Neuron (in vitro differentiated cells): ENCODE measurements around the gene SCYGR7.
A peak's percentile ranks its signal among the peaks of the same experiment; 100 is the strongest.

Experiments used
- H2AFZ ChIP-seq: one replicate; pipeline ENCODE4 v1.6.1; 2013; ENCODE audit warnings: low read depth, mild to moderate bottlenecking, inconsistent platforms, low read length, moderate library complexity
- H3K27me3 ChIP-seq: one replicate; pipeline ENCODE4 v1.6.1; 2013; ENCODE audit warnings: low read length; ENCODE audit not compliant: insufficient read depth
- H3K36me3 ChIP-seq: one replicate; pipeline ENCODE4 v1.6.1; 2013; ENCODE audit warnings: low read length; ENCODE audit not compliant: insufficient read depth
- H3K4me1 ChIP-seq: one replicate; pipeline ENCODE4 v1.6.1; 2013; ENCODE audit warnings: low read length; ENCODE audit not compliant: insufficient read depth
- H3K4me3 ChIP-seq: 2 replicates; pipeline ENCODE4 v1.5.1; 2013; ENCODE audit warnings: mild to moderate bottlenecking, low read length, moderate library complexity
- H3K9me3 ChIP-seq: one replicate; pipeline ENCODE4 v1.6.1; 2013; ENCODE audit warnings: low read length

The SCYGR7 gene, protein sequence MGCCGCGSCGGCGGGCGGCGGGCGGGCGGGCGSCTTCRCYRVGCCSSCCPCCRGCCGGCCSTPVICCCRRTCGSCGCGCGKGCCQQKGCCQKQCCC

DNA sequence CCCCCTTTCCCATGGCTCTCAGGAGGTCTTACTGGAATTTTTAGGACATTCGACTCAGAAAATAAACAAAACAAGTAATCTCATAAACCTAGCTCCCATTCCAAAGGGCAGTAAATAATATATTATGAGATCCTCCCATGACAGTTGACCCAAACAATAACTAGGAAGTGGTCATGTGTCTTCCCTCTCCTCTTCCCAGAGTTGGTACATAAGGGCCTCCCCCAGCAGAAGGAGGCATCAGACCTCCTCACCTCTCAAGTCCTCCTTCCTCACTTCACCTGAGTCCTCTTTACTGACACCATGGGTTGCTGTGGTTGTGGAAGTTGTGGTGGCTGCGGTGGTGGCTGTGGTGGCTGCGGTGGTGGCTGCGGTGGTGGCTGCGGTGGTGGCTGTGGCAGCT lies at the start of gene SCYGR7:
Gene SCYGR7 (plus strand): TSS at position 301 of the 400 bp plus-strand sequence. CDS start 0 bp downstream, at position 301.
- Histone ChIP-seq H3K36me3 (no peaks in the 10 kb centered on the region), H3K27me3 (no peaks in the 10 kb centered on the region), H3K4me3 (no peak within 1 kb of the TSS), H2AFZ (no peak within 1 kb of the TSS), H3K4me1 (no peaks in the 10 kb centered on the region), H3K9me3 (no peaks in the 10 kb centered on the region)

DNA sequence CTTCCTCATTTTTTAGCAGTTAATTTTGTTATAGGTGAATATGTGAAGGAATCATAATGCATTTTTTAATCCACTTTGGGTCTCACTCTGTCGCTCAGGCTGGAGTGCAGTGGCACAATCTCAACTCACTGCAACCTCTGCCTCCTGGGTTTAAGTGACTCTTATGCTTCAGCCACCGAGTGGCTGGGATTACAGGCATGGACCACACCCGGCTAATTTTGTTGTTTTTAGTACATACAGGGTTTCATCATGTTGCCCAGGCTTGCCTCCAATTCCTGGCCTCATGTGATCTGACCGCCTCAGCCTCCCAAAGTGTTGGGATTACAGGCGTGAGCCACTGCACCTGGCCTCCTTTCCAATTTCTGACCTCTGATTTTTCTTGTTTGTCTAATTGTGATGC lies 43.9 kb upstream of the SCYGR7 start:
- Histone ChIP-seq H3K36me3 (no peaks in the 10 kb centered on the region), H3K9me3 (no peaks in the 10 kb centered on the region)

DNA sequence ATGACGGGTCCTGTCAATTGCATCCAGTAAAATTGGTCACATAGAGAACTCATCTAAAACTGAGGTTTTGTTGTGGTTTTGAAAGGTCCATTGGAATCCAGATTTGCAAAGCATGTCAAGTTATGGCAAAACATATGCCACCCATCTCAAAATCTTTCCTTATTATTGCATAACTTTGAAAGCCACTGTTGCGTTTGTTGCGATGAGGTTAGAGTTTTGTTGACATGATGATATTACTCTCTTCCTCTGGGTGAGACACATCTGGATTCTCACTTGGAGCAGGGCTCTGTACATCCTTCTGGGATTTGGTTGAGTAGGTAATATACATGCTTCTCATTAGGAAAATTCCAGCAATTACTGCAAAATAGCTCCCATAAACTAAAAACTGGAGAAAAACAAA lies 40.9 kb upstream of the SCYGR7 start:
- Histone ChIP-seq H3K4me1 (no peaks in the 10 kb centered on the region), H3K4me3 (no peak overlapping the region), H3K36me3 (no peaks in the 10 kb centered on the region), H3K9me3 (no peaks in the 10 kb centered on the region), H3K27me3 (no peaks in the 10 kb centered on the region), H2AFZ (no peak overlapping the region)

More for the DNA sequence above, 43.9 kb upstream of the SCYGR7 start:
- Histone ChIP-seq H2AFZ (no peak overlapping the region), H3K4me1 (no peaks in the 10 kb centered on the region), H3K4me3 (no peak overlapping the region), H3K27me3 (no peaks in the 10 kb centered on the region)

DNA sequence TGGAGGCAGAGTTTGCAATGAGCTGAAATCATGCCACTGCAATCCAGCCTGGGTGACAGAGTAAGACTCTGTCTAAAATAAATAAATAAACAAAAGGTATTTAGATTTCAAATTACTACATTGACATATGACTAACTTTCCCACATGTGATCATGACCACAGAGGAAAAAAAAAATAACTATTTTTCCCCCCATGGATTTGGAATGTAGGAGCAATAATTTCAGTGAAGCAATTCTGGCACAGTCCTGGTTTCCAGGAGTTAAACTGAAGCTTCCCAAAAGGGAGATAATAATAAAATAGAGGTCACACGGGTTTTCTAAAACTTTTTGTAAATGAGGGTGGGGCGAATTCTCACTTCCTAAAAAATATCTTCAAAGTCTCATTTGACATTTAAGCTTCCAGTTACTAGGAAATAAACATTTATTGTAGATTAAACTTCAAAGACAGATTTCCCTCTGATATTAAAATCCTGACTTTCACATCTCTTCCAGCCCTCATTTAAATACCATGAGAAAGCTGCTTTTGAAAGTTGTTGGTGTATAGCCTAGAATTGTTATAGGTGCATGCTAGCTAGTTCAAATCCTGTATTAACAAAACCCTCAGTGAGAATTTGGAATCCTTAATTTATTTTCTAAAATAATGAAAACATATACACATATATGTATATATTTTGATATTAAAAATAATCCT lies 31.0 kb upstream of the SCYGR7 start:
- H3K27me3 ChIP-seq: no peaks in the 10 kb centered on the region
- H3K9me3 ChIP-seq: no peaks in the 10 kb centered on the region
- H3K4me3 ChIP-seq: no peak overlapping the region
- H2AFZ ChIP-seq: no peak overlapping the region
- H3K36me3 ChIP-seq: no peaks in the 10 kb centered on the region
- H3K4me1 ChIP-seq: no peaks in the 10 kb centered on the region

DNA sequence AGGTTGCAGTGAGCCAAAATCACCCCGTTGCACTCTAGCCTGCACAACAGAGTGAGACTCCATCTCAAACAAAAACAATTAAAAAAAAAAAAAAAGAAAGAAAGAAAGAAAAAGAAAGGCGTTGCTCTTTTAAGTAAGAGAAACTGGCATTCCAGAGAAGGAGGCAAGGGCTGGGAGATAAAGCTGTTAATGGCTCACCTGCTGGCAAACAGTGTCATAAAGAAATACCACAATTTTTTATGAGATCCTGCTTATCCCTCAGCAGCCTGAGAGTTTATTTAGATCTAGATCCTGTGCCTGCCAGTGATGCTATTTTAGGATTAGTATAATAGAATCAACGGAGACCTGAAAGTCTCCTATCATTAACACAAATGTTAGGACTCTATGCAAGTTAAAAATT lies 26.6 kb upstream of the SCYGR7 start:
- H2AFZ ChIP-seq: no peak overlapping the region
- H3K4me3 ChIP-seq: no peak overlapping the region
- H3K4me1 ChIP-seq: no peaks in the 10 kb centered on the region
- no peaks in the 10 kb centered on the region for H3K9me3 ChIP-seq
- no peaks in the 10 kb centered on the region for H3K36me3 ChIP-seq
- H3K27me3 ChIP-seq: no peaks in the 10 kb centered on the region

DNA sequence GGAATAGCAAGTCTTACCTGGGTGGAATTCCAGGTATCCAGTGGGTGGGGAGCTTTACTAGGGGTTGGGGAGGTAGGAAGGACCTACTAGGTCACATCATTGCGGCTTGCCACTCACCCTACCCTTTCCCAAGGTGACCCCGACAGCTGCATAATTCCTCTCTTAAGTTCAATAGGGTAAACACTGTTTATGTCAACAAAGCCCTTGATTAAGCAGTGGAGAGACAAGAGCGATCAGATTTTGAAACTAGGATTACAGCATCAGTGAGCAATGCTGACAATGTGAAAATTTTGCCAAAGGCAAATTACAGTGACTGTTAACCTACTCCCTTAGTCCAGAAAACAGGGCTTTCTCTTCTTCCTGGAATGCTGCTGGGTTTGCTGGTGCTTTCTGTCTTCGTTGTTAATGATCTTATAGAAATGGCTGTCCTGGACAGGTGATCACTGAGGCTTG lies 24.8 kb upstream of the SCYGR7 start:
- no peaks in the 10 kb centered on the region for H3K27me3 ChIP-seq
- H2AFZ ChIP-seq: no peak overlapping the region
- H3K4me3 ChIP-seq: no peak overlapping the region
- no peaks in the 10 kb centered on the region for H3K9me3 ChIP-seq
- no peaks in the 10 kb centered on the region for H3K36me3 ChIP-seq
- H3K4me1 ChIP-seq: no peaks in the 10 kb centered on the region

DNA sequence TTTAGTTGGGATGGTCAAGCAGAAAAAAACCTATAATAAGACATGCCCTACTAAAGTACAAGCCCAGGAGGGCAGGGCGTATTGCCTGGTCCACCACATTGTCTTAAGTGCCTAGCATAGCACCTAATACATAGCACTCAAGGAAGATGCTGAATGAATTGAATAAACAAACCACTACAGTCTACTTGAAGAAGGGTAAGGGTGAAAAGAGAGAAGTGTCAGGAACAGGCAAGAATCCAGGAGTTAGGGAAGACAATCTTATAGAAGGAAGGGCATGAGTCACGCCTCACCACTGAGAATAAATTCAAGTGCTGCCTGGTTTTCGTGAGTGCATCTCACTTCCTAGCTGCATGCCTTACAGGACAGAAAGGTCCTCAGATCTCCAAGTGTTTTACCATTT lies 24.2 kb upstream of the SCYGR7 start:
- no peaks in the 10 kb centered on the region for H3K27me3 ChIP-seq
- no peaks in the 10 kb centered on the region for H3K36me3 ChIP-seq
- no peak overlapping the region for H3K4me3 ChIP-seq
- H3K9me3 ChIP-seq: no peaks in the 10 kb centered on the region
- no peak overlapping the region for H2AFZ ChIP-seq
- no peaks in the 10 kb centered on the region for H3K4me1 ChIP-seq

DNA sequence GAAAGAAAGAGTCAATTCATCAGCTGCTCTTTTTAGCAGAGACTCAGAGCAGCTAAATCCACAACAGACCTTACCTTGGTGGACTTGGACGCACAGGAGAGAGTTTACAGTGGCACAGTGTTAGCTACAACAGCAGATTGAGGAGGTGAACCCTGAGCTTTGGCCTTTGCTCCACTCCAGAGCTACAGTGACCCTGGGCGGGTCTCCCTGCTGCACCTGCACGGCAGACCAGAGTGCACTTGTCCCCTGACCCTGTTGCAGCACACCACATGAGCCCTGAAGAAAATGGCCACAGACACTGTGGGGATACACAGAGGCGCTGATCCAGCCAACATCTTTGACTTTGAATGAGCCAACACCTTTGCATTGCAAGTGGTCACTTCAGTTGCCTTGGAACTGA lies 21.3 kb upstream of the SCYGR7 start:
- no peaks in the 10 kb centered on the region for H3K36me3 ChIP-seq
- H3K27me3 ChIP-seq: no peaks in the 10 kb centered on the region
- no peaks in the 10 kb centered on the region for H3K9me3 ChIP-seq
- no peak overlapping the region for H2AFZ ChIP-seq
- no peaks in the 10 kb centered on the region for H3K4me1 ChIP-seq
- no peak overlapping the region for H3K4me3 ChIP-seq

DNA sequence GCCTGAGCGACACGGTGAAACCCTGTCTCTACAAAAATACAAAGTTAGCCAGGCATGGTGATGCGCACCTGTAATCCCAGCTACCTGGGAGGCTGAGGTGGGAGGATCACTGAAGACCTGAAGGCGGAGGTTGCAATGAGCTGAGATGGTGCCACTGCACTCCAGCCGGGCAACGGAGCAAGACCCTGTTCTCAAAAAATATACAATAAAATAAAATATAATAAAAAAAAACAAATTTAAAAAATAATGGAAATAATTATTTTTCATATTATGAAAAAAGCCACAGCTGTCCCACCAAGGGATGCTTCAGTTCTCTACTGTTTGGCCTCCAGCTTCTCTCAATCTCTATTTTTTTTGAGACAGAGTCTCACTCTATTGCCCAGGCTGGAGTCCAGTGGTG lies 20.7 kb upstream of the SCYGR7 start:
- Histone ChIP-seq H2AFZ (no peak overlapping the region), H3K36me3 (no peaks in the 10 kb centered on the region), H3K27me3 (no peaks in the 10 kb centered on the region), H3K9me3 (no peaks in the 10 kb centered on the region), H3K4me3 (no peak overlapping the region), H3K4me1 (no peaks in the 10 kb centered on the region)

DNA sequence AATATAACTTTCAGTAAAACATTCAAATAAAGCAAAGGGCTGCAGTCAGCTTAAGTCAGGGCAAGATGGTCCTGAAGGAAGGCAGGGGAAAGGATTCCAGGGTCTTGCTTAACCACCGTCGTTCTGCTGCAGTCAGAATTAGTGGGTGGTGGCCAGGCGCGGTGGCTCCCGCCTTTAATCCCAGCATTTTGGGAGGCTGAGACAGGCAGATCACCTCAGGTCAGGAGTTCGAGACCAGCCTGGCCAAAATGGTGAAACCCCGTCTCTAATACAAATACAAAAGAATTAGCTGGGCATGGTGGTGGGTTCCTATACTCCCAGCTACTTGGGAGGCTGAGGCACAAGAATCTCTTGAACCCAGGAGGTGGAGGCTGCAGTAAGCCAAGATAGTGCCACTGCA lies 17.1 kb upstream of the SCYGR7 start:
- H3K27me3 ChIP-seq: no peaks in the 10 kb centered on the region
- H2AFZ ChIP-seq: no peak overlapping the region
- no peaks in the 10 kb centered on the region for H3K9me3 ChIP-seq
- H3K36me3 ChIP-seq: no peaks in the 10 kb centered on the region
- H3K4me1 ChIP-seq: no peaks in the 10 kb centered on the region
- H3K4me3 ChIP-seq: no peak overlapping the region

DNA sequence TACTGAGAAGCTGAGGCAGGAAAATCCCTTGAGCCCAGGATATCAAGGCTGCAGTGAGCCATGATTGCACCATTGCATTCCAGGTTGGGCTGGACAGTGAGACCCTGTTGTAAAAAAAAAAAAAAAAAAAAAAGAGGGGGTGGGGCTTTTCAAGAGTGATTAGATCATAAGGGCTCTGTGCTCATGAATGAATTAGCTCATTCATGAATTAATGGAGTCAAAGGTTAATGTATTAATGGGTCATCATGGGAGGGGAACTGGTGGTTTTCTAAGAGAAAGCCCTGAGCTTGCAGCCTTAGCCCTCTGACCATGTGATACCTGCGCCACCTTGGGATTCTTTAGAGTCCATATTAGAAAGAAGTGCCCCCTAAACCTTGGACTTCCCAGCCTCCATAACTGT lies 14.8 kb upstream of the SCYGR7 start:
- H3K4me1 ChIP-seq: no peaks in the 10 kb centered on the region
- H3K9me3 ChIP-seq: no peaks in the 10 kb centered on the region
- peaks cover 4% of the 10 kb centered on the region for H3K27me3 ChIP-seq
- no peak overlapping the region for H3K4me3 ChIP-seq
- no peaks in the 10 kb centered on the region for H3K36me3 ChIP-seq
- no peak overlapping the region for H2AFZ ChIP-seq

DNA sequence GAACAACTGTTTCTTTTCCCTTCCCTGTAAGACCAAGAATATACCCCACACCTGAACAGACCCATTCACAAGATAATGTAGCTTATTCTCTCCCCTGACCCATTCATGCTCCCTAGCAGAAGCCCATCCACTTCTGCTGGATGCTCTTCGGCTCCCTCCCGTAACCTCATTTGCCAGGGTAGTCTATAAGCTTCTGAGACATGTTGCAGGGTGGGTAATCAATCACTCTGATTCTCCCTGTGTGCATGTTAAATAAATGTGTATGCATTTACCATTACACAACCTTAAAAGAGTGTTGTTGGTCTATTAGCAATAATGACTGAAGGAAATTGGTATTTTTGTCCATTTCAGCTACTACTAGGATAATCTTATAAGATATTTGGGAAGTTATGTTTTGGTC lies 11.6 kb upstream of the SCYGR7 start:
- no peak overlapping the region for H3K4me3 ChIP-seq
- H2AFZ ChIP-seq: no peak overlapping the region
- peaks cover 4% of the 10 kb centered on the region for H3K27me3 ChIP-seq
- no peaks in the 10 kb centered on the region for H3K36me3 ChIP-seq
- no peaks in the 10 kb centered on the region for H3K4me1 ChIP-seq
- no peaks in the 10 kb centered on the region for H3K9me3 ChIP-seq

DNA sequence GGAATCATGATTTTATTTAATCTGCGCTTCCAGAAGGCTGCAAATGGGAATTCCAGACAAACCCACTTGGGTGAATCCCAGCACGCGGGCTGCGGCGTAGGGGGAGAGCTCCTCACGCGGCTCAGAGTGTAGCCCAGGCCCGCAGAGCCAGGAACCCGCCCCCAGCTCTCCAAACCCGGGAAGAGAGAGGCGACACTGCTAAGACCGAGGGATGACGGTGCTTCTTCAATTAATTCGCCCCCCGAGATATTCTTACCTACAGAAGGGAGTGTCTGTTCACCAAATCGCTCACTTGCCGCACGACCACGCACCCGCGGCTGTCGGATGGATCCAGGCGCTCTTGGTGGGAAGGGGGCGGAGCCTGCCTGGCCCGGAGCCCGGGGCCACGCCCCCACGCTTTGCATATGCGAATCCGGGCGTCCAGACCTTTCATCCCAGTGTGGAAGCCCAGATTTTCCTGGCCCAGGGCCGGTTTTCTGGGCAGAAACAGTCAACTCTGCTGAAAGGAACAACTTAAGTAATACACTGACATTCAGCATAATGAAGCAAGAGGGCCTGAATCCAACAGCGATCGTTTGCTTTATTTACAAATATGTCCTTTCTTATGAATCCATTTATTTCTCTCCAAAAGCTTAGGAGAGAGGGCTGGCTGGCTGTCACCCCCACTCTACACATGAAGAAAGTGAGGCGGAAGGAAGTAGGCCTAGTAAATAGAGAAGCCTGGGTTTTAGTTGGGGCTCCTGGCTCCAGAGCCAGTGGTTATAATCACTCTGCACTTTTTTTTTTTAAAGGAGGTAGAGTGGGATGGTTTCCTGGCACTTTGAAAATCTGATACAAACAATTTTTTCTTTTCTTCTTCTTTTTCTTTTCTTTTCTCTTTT lies 10.2 kb upstream of the SCYGR7 start, which contains the start of gene SLC19A3:
Gene SLC19A3 (minus strand): TSS at position 342 of the 881 bp plus-strand sequence. CDS start 15,710 bp downstream, outside the sequence.
- Histone ChIP-seq H3K9me3 (no peaks in the 10 kb centered on the region), H3K27me3 (peaks cover 4% of the 10 kb centered on the region), H3K36me3 (no peaks in the 10 kb centered on the region)

More for the DNA sequence above, 10.2 kb upstream of the SCYGR7 start, which contains the start of gene SLC19A3:
- Histone ChIP-seq H3K4me1 (no peaks in the 10 kb centered on the region), H2AFZ (peak within 1 kb of the TSS; percentile 57), H3K4me3 (peak within 1 kb of the TSS; percentile 41)
